Stimulated activated CD4-positive, alpha-beta T cell treated with anti-CD3 and anti-CD28 coated beads, Interleukin-15, amount 100 ng/mL, for 24 hours (primary cell): Measurements from ENCODE around the gene BMI1.

ENCODE experiments used
- DNase-seq: peaks from one replicate; pipeline ENCODE4 v3.0.0-alpha.2; 2020

Gene BMI1

DNA sequence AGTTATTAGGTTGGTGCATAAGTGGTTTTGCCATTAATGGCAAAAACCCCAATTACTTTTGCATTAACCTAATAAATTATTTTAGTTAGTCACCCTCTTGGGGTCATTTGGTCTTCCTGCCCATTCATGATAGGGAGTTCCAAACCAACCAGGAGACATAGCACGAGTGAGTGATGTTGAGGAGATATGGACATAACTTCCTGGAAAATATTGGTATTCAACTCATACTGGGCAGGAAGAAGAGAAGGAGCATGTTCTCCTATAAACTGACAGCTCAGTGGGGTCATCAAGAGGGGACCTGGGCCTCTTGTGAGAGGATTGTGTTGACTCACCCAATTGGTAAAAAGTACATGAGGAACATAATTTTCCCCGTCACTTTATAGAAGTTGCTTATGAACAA, 48.1 kb downstream of the BMI1 start:
- DNase-seq = no peak

DNA sequence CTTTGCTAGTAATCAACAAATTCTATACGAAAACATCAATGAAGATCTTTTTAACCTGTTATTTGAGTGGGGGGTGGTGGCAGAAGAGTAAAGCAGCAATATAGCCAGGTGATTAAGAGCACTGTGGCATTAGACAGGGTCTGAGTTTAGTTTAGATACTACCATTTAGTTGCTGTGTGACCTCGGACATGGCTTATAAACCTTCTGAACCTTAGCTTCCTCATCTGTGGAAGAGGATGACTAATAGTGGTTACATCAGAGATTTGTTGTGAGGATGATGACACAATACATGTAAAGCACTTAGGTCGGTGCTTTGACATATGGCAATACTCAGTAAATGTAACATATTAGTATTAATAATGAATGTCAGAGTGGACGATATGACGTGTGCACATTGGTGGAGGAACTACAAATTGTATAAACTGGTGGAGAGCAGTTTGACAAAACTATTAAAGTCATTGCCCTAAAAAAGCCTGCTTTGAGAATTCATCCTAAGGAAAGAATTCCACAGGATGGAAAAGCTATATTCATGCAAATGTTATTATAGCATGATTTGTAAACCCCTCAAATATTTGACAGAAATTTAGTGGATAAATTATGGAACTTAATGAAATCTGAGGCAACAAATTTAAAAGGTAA, 48.7 kb downstream of the BMI1 start:
- no peak for DNase-seq

DNA sequence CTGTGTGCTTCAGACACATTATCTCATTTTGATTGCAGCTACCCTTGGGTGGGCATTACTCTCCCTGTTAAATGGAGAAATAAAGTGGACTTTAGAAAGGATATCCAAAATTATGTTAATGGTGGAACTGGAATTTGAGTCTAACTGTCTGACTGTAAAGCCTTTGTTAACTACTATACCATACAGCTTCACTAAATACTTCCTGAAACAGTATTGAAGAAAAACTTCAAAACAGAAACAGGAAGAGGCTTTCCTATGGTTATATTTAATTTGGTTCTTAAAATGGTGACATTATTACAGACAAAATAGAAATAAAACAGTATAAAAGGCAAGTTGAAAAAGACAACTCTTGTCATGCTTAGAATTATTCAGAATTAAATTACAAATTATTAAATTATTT, 49.4 kb downstream of the BMI1 start:
- no peak for DNase-seq

DNA sequence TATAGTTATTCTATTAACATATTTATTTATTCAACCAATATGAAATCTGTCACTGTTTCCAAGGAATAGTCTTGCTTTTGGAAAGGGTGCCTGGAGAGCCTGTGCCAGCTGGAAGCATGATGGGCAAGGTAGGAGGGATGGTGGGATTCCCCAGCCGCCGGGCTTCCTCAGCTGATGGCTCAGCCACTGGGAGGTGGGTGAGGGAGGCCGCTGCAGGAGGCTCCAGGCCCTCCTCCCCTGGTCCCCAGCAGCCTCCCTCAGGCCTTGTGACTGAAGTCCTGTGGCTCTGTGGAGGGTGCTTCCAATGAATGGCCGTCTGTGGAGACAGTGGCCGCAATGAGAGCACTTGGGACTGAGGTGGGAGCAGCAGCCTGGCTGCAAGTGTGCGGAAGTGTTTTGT, 51.4 kb downstream of the BMI1 start:
- no peak for DNase-seq

DNA sequence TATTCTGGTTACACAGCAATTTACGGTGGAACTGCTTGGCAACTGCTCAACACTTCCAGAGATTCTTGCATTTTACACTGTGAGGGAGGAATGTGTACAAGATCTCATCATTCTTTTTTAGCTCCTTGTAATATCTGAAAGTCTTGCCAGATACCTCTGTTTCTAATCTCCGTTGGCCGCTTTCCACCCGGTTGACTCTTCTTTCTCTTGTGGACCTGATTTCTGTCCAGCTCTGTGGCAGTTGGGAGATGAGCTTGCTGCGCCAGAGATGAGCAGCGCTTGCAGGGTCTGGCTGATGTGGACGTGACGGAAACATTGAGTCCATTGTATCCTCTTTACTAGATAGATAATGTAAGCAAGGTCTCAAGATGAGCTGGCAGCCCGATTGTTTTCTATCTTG, 52.0 kb downstream of the BMI1 start:
- DNase-seq = no peak

DNA sequence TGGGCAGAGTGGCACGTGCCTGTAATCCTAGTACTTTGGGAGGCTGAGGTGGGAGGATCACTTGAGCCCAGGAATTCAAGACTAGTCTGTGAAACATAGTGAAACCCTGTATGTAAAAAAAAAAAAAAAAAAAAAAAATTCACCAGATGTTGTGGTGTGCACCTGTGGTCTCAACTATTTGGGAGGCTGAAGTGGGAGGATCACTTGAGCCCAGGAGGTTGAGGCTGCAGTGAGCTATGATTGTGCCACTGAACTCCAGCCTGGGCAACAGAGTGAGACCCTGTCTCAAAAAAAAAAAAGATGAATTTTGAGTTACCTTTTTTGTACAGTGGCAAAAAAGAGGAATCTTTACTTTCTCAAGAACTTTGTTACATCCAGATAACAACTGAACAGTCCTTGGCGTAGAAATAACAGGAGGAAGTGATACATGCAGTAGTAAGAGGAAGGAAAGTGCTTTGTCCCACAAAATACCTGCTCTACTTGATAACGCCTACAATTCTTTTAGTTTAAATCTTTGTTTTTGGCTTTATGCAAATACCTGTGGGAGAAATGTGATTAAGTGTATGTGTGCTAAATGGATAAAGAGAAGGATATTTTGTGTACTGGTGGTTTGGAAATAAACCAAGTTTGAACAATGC, 53.7 kb downstream of the BMI1 start:
- no peak for DNase-seq

DNA sequence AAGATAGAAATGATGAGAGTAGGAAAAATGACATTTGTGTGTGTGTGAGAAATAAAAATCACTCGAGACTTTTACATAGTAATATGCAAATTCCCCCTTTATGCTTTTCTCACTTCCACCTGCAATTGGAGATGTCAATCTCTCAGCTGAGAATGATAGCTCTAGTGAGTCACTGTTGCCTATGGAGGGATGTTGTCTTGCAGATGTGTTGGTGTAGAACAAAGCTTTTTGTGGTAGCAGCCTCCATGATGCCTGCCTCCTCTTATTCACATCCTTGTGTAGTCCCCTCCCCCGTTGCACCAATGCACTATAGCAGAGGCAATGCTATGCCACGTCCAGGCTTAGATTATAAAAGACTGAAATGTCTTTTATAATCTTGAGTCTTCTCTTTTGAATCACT, 58.2 kb downstream of the BMI1 start:
- peak; percentile 73 for DNase-seq
